Measurements from ENCODE around the gene ACBD4. TPM values are rescaled to one million over a fixed set of nuclear protein-coding genes. Genes with fewer than 3 reads are reported as not detected.

The ACBD4 gene
- total RNA-seq, 4 donors from 2014 or later: 25.9 to 41.9 (median 28.2) TPM

DNA sequence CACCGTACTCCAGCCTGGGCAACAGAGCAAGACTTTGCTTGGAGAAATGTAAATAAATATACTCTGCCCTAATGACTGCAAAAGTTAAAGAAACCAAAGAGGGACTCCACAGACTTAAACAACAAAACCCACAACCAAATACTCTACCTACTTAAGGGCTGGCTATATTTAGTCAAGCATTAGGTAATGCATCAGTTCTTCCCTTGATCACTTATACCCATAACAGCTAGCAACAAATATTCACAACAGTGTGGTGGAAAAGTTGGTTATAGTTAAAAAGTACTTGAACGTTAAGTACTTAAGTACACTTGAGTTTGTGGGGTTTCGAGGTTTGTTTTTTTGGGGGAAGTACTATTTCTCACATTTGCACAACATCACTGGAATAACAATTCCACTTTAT lies 20.8 kb downstream of the ACBD4 start:
- WGBS, 2 donors: 88 to 91% methylated on average over 3 of the region's 3 CpGs
- H3K9me3 ChIP-seq: no peaks in the 10 kb centered on the region
- DNase-seq (ENCODE audit: low spot score in 2 of 2): no peak
- H3K4me1 ChIP-seq: peaks cover 0 to 75% (median 38%) of the 10 kb centered on the region in 4 donors
- no peak overlapping the region for H3K4me3 ChIP-seq
- TF ChIP-seq, protein P1, sequence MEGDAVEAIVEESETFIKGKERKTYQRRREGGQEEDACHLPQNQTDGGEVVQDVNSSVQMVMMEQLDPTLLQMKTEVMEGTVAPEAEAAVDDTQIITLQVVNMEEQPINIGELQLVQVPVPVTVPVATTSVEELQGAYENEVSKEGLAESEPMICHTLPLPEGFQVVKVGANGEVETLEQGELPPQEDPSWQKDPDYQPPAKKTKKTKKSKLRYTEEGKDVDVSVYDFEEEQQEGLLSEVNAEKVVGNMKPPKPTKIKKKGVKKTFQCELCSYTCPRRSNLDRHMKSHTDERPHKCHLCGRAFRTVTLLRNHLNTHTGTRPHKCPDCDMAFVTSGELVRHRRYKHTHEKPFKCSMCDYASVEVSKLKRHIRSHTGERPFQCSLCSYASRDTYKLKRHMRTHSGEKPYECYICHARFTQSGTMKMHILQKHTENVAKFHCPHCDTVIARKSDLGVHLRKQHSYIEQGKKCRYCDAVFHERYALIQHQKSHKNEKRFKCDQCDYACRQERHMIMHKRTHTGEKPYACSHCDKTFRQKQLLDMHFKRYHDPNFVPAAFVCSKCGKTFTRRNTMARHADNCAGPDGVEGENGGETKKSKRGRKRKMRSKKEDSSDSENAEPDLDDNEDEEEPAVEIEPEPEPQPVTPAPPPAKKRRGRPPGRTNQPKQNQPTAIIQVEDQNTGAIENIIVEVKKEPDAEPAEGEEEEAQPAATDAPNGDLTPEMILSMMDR (IDR thresholded peaks at IDR 0.05): no peak
- TF ChIP-seq EP300 (IDR thresholded peaks at IDR 0.05): no peak
- no peak for TF ChIP-seq POLR2A (IDR thresholded peaks at IDR 0.05)
- peaks cover 0 to 4% (median 0%) of the 10 kb centered on the region in 3 donors for H3K36me3 ChIP-seq
- no peaks in the 10 kb centered on the region for H3K27me3 ChIP-seq
- peak overlapping the region in 1 of 4 donors; percentile 14 for H3K27ac ChIP-seq

DNA sequence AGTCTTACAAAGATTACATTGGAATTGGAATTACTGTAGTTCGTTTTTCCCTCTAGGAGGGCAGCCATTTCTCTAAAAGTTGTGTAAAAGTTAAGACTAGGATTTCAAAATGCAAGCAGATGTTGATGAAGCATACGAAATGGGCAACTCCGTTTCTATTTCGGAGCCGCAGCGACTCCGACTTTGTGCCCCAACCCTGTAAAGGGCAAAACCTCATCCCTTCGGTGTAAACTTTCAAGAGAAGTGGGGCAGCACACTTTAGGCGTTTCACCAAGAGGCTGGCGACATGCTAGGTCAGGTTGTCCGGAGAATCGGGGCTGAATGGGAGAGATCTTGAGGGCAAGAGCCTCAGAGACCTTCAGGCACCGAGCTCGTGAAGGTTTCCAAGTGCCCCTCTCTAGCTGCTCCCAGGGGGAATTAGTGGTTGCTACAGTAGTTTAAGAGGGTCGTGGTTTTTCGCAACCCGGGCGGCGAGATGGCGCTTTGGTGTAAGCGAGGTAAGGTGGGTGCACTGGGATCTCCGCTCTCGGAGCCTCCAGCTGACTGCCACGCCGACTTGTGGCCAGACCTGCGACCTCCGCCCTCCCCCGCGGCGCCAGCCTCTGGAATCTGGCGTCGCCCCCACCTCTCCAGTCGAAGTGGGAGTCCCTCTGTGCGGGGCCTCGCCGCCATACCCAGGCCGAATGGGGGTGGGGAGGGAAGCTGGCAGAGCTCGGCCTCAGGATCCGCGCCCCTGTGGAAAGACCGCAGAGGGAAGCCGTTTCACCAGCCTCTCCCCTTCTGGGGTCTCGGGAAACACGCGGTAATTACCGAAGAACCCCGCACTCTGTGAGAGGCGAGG lies 25.2 kb downstream of the ACBD4 start:
- WGBS, 2 donors: 0% methylated on average over 19 to 25 of the region's 48 CpGs
- Histone ChIP-seq H3K36me3 (peaks cover 0 to 4% (median 0%) of the 10 kb centered on the region in 3 donors), H3K4me1 (peaks cover 4 to 55% (median 30%) of the 10 kb centered on the region in 4 donors), H3K4me3 (peak overlapping the region; percentile 66 to 100 (median 86)), H3K9me3 (no peaks in the 10 kb centered on the region), H3K27me3 (no peaks in the 10 kb centered on the region), H3K27ac (peak overlapping the region; percentile 96 to 100 (median 99))
- no peak for TF ChIP-seq POLR2A (IDR thresholded peaks at IDR 0.05)
- TF ChIP-seq, protein P1 (IDR thresholded peaks at IDR 0.05): peak in 2 of 5 experiments; percentile 2 to 6
- peak; percentile 42 to 63 for DNase-seq (ENCODE audit: low spot score in 2 of 2)

DNA sequence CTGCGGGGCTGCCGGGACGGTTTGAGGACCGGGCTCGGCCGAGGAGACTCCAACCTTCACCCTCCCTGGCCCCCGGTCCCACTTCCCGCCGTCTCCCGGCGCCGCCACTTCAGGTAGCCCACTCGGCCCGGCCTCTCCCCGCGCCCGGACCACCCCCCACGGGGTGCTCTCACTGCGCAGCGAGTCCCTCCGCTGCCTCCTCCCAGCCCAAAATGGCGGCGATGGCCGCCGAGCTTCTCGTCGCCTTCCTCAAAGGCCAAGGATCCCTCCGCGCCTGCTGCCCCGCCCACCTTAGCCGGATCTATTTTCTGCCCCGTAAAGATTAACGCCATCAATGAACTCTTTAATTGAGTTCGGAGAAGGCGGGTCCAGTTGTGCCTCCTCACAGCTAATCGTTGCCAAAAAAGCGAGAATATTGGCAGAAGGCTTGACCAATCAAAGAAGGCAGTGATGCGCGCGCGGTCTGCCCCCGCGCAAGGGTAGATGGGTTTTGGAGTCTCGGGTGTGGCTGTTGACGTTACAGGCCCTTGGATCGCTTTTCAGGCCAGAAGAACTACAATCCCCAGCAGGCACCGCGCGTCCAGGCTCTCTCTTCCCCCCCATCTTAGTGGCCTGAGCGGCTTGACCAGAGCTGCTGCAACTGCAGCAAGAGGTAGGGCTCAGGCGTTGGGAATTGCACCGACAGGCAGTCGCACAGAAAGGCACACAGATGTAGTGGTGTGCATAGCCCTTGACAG lies 26.0 kb downstream of the ACBD4 start, which contains the start of gene HEXIM2:
Gene HEXIM2, plus strand, starts transcription at position 588 of the 737 bp plus-strand sequence. CDS start 919 bp downstream, outside the sequence.
- Histone ChIP-seq H3K4me3 (peak within 1 kb of the TSS; percentile 66 to 100 (median 86)), H3K27me3 (no peaks in the 10 kb centered on the region), H3K4me1 (peaks cover 4 to 47% (median 30%) of the 10 kb centered on the region in 4 donors), H3K27ac (peak within 1 kb of the TSS; percentile 96 to 100 (median 99)), H3K9me3 (no peaks in the 10 kb centered on the region), H3K36me3 (peaks cover 0 to 4% (median 0%) of the 10 kb centered on the region in 3 donors)
- TF ChIP-seq, protein P1 (IDR thresholded peaks at IDR 0.05): peak in 2 of 5 experiments; percentile 22 to 50
- peak; percentile 96 to 99 for TF ChIP-seq POLR2A (IDR thresholded peaks at IDR 0.05)
- TF ChIP-seq EP300 (IDR thresholded peaks at IDR 0.05): peak; percentile 93 to 100
- peak; percentile 97 to 99 for DNase-seq (ENCODE audit: low spot score in 2 of 2)
- WGBS, 2 donors: 1% methylated on average over 40 to 49 of the region's 53 CpGs

DNA sequence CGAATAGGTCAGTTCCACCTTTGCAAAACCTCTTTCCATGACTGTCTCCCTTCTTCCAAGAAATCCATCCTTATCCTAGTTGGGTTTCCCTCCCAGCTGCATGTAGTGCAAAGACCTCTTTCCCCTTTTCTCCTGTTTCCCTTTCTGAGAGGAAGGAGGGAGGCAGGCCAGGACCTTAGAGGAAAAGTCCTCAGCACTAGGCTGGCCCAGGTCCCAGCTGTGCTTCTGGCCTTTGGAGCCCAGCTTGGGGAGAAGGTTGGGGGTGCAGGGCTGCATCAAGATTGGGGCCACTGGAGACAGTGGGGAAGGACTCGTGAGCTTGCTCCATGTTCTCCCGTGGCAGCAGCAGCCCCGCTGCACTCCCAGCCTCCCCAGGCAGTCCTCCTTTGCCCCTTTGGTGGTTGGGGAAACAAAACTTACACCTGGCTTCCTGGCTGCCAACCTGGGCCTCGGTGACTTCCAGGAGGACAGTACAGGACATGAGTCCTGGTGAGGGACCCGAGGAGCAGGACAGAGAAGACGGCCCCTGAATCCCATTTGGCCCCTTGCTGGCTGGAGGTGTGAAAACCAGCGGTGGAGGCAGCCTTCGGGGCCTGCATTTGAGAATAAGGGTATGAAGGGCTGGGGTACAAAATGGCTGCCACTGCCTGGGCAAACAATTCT lies 26.7 kb downstream of the ACBD4 start:
- peaks cover 4 to 40% (median 30%) of the 10 kb centered on the region in 4 donors for H3K4me1 ChIP-seq
- H3K9me3 ChIP-seq: no peaks in the 10 kb centered on the region
- peak overlapping the region; percentile 57 to 99 (median 70) for H3K27ac ChIP-seq
- TF ChIP-seq POLR2A (IDR thresholded peaks at IDR 0.05) (no peak), EP300 (IDR thresholded peaks at IDR 0.05) (no peak)
- TF ChIP-seq, protein P1 (IDR thresholded peaks at IDR 0.05): no peak
- no peak for DNase-seq (ENCODE audit: low spot score in 2 of 2)
- WGBS, 2 donors: 48 to 56% methylated on average over 8 to 9 of the region's 9 CpGs
- H3K27me3 ChIP-seq: no peaks in the 10 kb centered on the region
- H3K36me3 ChIP-seq: no peaks in the 10 kb centered on the region
- H3K4me3 ChIP-seq: peak overlapping the region; percentile 16 to 100 (median 78)

All from tibial nerve (tissue), 4 donors.